ENCODE measurements around the gene LKAAEAR1.

GRCh38 chr20:64036346-64037198 lies 47.6 kb downstream of the LKAAEAR1 start:
- TF ChIP-seq CTCF (IDR thresholded peaks at IDR 0.05; ENCODE audit: low read depth, low read length) (no peak), POLR2A (IDR thresholded peaks at IDR 0.05; ENCODE audit: extremely low read depth, insufficient read length) (no peak)
